GM19240 (cell line): Measurements from ENCODE around the gene MT1H.
"Not testable (repeated sequence)": the region's sequence is repeated elsewhere in the genome, so short reads cannot be mapped to it uniquely, and the experiment has no call there.

Source experiments
- DNase-seq: peaks from one replicate; pipeline ENCODE4 v3.0.0; 2011; ENCODE audit warnings: low spot score; ENCODE audit not compliant: insufficient read length

MT1H gene

GRCh38 chr16:56669005-56669839 lies at the start of gene MT1H:
Gene MT1H (plus strand): TSS chr16:56669814. CDS start chr16:56669885, 71 bp downstream.
- DNase-seq, result no peak

DNA sequence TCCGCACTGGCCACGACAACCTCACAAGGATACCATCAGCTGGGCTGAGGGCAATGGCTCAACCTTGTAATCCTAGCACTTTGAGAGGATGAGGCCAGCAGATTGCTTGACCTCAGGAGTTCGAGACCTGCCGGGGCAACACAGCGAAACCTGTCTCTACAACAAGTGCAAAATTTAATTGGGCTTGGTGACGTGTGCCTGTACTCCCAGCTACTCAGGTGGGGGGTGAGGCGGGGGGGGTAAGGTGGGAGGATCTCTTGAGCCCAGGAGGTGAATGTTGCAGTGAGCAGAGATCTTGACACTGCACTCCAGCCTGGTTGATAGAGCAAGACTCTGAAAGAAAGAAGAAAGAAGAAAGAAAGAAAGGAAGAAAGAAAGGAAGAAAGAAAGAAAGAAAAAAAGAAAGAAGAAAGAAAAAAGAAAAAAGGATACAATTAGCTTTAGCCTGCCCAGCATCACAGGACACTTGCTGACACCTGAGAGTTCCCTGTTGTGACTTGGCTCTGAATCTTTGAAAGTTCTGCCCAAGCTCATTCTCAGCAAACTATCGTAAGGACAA lies 49.2 kb upstream of the MT1H start:
- DNase-seq, result no peak

GRCh38 chr16:56621665-56622445 lies 47.8 kb upstream of the MT1H start:
- DNase-seq, result not testable (repeated sequence)

DNA sequence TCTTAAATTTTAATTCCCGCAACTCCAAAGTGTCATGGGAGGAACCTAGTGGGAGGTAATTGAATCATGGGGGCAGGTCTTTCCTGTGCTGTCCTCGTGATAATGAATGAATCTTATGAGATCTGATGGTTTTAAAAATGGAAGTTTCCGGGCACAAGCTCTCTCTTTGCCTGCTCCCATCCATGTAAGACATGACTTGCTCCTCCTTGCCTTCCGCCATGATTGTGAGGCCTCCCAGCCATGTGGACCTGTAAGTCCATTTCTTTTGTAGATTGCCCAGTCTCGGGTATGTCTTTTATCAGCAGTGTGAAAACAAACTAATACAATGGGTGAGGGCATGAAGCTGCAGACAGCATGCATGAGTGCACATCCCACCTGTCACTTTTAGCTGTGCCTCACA lies 46.4 kb upstream of the MT1H start:
- DNase-seq, result not testable (repeated sequence)

DNA sequence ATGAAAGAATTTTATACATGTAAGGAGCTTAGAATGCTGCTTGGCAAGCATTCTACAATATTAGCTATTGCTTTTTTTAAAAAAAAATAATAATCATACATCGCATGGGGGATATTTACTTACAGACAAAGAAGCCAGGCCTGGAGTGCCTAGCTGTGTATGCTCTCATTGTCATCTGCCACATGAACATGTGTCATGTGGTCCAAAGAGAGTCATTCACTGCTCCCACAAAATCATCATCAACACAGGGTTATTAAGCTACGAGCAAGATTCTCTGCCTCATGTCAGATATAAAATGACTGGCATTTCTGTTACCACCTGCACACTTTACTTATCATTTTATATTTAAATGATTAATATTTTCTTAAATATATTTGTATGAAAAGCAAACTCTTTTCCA lies 46.0 kb upstream of the MT1H start:
- no peak for DNase-seq

GRCh38 chr16:56625140-56625942 lies 44.3 kb upstream of the MT1H start, which contains the start of gene MT1E:
Gene MT1E (plus strand): TSS chr16:56625781. CDS start chr16:56625852, 71 bp downstream.
- no peak for DNase-seq

- DNase-seq, result no peak
Observed at GRCh38 chr16:56625943-56626654, 43.5 kb upstream of the MT1H start.

DNA sequence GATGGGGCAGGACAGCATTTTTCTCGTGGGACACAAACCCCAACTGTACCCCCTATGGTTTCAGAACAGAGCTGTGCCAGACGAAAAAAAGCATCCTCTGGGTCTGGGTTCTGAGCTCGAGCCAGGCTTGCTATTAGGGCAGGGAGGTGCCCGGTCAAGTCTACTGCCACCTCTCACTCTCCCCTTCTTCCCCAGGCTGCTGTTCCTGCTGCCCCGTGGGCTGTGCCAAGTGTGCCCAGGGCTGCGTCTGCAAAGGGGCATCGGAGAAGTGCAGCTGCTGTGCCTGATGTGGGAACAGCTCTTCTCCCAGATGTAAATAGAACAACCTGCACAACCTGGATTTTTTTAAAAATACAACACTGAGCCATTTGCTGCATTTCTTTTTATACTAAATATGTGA lies 42.9 kb upstream of the MT1H start:
- no peak for DNase-seq

DNA sequence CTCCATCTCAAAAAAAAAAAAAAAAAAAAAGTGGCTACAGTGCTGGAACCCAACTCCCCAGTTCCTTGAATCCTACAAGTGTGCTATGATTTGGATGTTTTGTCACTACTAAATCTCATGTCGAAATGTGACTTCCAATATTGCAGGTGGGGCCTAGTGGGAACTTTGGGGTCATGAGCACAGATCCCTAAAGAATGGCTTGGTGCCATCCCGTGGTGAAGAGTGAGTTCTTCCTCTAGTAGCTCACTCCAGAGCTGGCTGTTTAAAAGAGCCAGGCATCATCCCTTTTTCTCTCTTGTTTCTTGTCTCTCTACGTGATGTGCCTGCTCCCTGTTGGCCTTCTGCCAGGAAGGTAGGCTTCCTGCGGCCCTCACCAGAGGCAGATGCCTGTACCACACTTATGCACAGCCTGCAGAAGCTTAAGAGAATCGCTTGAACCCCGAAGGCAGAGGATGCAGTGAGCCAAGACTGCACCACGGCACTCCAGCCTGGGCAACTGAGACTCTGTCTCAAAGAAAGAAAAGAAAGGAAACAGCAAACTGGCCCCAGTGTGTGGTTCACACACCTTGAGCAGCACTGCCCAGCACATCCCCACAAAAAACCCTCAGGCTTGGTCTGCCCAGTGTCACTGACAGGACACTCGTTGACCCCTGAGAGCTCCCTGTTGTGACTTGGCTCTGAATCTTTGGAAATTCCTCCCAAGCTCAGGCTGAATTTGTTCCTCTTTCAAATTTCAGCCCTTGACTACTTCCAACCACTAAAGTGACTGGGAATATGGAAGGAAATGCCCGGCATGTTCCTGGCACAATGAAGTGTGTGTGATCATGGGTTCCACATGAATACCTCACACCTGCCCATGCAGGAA lies 40.9 kb upstream of the MT1H start:
- DNase-seq, result no peak

GRCh38 chr16:56629531-56629930 lies 40.1 kb upstream of the MT1H start:
- no peak for DNase-seq

DNA sequence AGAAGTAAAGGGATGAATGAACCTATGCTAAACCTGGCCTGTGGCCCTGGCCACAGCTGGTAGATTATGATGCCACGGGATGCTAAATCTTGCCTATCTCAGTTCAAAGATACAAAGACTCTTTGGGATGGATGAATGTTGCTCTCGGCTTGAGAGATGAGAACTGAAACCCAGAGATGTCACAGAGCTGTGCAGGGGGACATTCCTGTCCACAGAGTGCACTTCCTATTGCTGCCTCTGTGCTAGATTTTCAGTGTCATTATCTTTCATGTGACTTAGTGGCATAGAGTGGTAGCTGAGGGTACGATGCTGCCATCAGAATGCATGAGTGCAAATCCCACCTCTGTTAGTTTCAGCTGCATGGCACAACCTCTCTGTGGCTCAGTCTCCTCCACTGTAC lies 39.5 kb upstream of the MT1H start:
- DNase-seq, result peak; percentile 67

DNA sequence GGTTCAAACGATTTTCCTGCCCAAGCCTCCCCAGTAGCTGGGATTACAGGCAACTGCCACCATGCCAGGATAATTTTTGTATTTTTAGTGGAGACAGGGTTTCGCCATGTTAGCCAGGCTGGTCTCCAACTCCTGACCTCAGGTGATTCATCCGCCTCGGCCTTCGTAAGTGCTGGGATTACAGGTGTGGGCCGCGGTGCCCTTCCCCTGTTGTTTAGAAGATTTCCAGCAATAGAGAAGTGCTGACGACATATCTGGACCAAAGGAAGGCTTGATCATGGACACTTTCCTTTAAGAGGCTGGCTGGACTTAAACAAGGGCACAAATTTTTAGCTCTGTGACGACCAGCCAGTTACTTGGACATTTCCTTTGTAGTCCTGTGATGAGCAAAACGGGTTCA lies 38.4 kb upstream of the MT1H start:
- DNase-seq, result no peak

DNA sequence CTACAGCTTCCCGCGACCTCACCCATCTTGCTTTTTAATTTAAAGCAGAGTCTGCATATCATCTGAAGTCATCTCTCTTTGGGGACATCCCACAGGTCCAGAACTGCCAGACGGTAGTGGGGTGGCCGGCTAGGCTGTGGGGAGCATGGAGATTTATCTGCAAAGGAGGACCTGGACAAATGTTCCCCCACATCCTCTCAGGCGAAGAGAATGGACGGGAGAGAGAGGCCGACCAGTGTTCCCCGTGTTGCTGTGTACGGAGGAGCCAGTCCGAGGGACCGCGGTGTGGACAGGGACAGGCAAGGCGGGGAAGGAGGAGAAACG lies 37.8 kb upstream of the MT1H start:
- DNase-seq, result no peak

- DNase-seq, result no peak
Observed at GRCh38 chr16:56632156-56632847, 37.3 kb upstream of the MT1H start, which contains the start of gene MT1M. Gene MT1M (plus strand): TSS chr16:56632659. CDS start chr16:56632732, 73 bp downstream.

DNA sequence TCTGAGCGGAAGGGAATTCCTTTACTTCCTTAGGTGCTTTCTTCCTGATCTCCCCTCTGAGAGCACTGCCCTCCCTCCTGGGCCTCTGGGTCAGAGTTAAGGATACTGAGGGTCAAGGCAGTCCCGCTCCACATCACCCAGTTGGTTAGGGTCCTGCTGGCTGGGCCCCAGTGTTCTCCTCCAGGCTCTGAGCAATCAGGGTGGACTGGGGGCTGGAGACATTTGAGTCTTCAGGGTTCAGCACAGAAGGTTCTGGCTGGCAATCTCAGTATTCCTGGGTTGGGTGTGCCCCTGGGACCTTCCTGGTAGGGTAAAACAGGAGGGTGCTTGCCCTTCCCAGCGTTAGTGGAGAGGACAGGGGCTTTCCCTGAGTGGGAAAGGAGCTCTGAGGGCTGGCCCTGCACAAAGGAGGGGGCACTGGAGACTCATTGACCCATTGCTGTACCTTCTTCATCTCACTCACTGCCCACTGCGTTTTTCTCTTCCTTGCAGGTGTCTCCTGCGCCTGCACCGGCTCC lies 36.7 kb upstream of the MT1H start:
- DNase-seq, result no peak

GRCh38 chr16:56633535-56633934 lies 36.1 kb upstream of the MT1H start:
- no peak for DNase-seq

- no peak for DNase-seq
Observed at GRCh38 chr16:56634715-56635440, 34.7 kb upstream of the MT1H start.

GRCh38 chr16:56635441-56635967 lies 34.1 kb upstream of the MT1H start:
- DNase-seq, result no peak
